HEK293 (cell line): ENCODE results near the gene ATP6V0E2.

Experiments
- CTCF ChIP-seq: fragments of 450-650 bp; formaldehyde crosslinking; IDR thresholded peaks from 2 replicates; pipeline ENCODE4 v1.5.1; 2016; ENCODE audit warnings: missing biosample characterization, missing genetic modification characterization
- HOXA7 ChIP-seq: sonication (generic); formaldehyde crosslinking; IDR thresholded peaks from 2 replicates; pipeline ENCODE4 v1.8.1; 2022; ENCODE audit warnings: missing genetic modification reagents, borderline replicate concordance
- ZNF121 ChIP-seq: fragments of 450-650 bp; formaldehyde crosslinking; IDR thresholded peaks from 2 replicates; pipeline ENCODE4 v1.5.1; 2016; ENCODE audit warnings: missing biosample characterization, missing genetic modification characterization
- ZNF274 ChIP-seq, 2 experiments: fragments of 200-500 bp in 1 of 2; fragments of 450-650 bp in 1 of 2; sonication (Bioruptor generic) in 1 of 2; formaldehyde crosslinking in 1 of 2; IDR thresholded peaks; 2 replicates each; pipeline versions ENCODE4 v1.5.1 to v1.6.1; 2014 to 2016; ENCODE audit warnings: borderline replicate concordance in 1 of 2, inconsistent platforms in 1 of 2, low read length in 1 of 2, missing biosample characterization in 1 of 2, missing genetic modification characterization in 1 of 2
- ZNF302 ChIP-seq: fragments of 450-650 bp; formaldehyde crosslinking; IDR thresholded peaks from 2 replicates; pipeline ENCODE4 v1.5.1; 2016; ENCODE audit warnings: missing biosample characterization, missing genetic modification characterization, low read depth
- ZNF623 ChIP-seq: fragments of 450-650 bp; formaldehyde crosslinking; IDR thresholded peaks from 2 replicates; pipeline ENCODE4 v1.5.1; 2016; ENCODE audit warnings: missing biosample characterization, missing genetic modification characterization
- TF ChIP-seq, protein P1 (sequence below): IDR thresholded peaks from 2 replicates; pipeline ENCODE4 v1.6.1; 2011; ENCODE audit warnings: mild to moderate bottlenecking, low read depth, low read length, borderline replicate concordance
- TF ChIP-seq, protein P2 (sequence below): fragments of 450-650 bp; formaldehyde crosslinking; IDR thresholded peaks from 2 replicates; pipeline ENCODE4 v1.5.1; 2016; ENCODE audit warnings: missing biosample characterization, missing genetic modification characterization

GRCh38 chr7:149855361-149856305, 18.1 kb upstream of the ATP6V0E2 start:
- no peak for TF ChIP-seq HOXA7 (CRISPR knock-in tag)
- no peak for TF ChIP-seq ZNF623 (tag by site-specific recombination)
- TF ChIP-seq CTCF (tag by site-specific recombination) = no peak
- TF ChIP-seq ZNF302 (tag by site-specific recombination) = no peak
- TF ChIP-seq, protein P1, sequence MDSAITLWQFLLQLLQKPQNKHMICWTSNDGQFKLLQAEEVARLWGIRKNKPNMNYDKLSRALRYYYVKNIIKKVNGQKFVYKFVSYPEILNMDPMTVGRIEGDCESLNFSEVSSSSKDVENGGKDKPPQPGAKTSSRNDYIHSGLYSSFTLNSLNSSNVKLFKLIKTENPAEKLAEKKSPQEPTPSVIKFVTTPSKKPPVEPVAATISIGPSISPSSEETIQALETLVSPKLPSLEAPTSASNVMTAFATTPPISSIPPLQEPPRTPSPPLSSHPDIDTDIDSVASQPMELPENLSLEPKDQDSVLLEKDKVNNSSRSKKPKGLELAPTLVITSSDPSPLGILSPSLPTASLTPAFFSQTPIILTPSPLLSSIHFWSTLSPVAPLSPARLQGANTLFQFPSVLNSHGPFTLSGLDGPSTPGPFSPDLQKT = no peak
- no peak for TF ChIP-seq ZNF274 (IDR thresholded peaks at IDR 0.05; ENCODE audit: low read length)
- no peak for TF ChIP-seq ZNF274 (tag by site-specific recombination; IDR thresholded peaks at IDR 0.05; ENCODE audit: borderline replicate concordance)
- no peak for TF ChIP-seq ZNF121 (tag by site-specific recombination)
- TF ChIP-seq, protein P2, sequence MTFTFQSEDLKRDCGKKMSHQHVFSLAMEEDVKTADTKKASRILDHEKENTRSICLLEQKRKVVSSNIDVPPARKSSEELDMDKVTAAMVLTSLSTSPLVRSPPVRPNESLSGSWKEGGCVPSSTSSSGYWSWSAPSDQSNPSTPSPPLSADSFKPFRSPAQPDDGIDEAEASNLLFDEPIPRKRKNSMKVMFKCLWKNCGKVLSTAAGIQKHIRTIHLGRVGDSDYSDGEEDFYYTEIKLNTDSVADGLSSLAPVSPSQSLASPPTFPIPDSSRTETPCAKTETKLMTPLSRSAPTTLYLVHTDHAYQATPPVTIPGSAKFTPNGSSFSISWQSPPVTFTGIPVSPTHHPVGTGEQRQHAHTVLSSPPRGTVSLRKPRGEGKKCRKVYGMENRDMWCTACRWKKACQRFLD (tag by site-specific recombination) = no peak
